ENCODE results near the gene MCUB.
A peak's percentile ranks its signal among the peaks of the same experiment; 100 is the strongest.
"Not testable (repeated sequence)": the region's sequence is repeated elsewhere in the genome, so short reads cannot be mapped to it uniquely, and the experiment has no call there.

Gene MCUB

GRCh38 chr4:109559983-109560686 lies at the start of gene MCUB:
Gene MCUB (plus strand): TSS chr4:109560246. CDS start chr4:109560338, 92 bp downstream.
- DNase-seq (ENCODE audit: low read depth in 2 of 2): peak; percentile 62 to 81

GRCh38 chr4:109510687-109511086 lies 49.4 kb upstream of the MCUB start:
- no peak for DNase-seq (ENCODE audit: low read depth in 2 of 2)

GRCh38 chr4:109511414-109511813 lies 48.6 kb upstream of the MCUB start:
- no peak for DNase-seq (ENCODE audit: low read depth in 2 of 2)

GRCh38 chr4:109513368-109513767 lies 46.7 kb upstream of the MCUB start:
- not testable (repeated sequence) for DNase-seq (ENCODE audit: low read depth in 2 of 2)

GRCh38 chr4:109532182-109532581 lies 27.9 kb upstream of the MCUB start:
- DNase-seq (ENCODE audit: low read depth in 2 of 2): no peak

- DNase-seq (ENCODE audit: low read depth in 2 of 2): no peak
These were observed 14.6 kb upstream of the MCUB start for GRCh38 chr4:109545401-109545800.

- no peak for DNase-seq (ENCODE audit: low read depth in 2 of 2)
These were observed 12.7 kb upstream of the MCUB start for GRCh38 chr4:109547394-109547793.

- DNase-seq (ENCODE audit: low read depth in 2 of 2): no peak
These were observed 11.4 kb upstream of the MCUB start for GRCh38 chr4:109548655-109549054.

- DNase-seq (ENCODE audit: low read depth in 2 of 2): no peak
These were observed 7.8 kb upstream of the MCUB start for GRCh38 chr4:109552237-109552636.

- DNase-seq (ENCODE audit: low read depth in 2 of 2): no peak
These were observed 6.9 kb upstream of the MCUB start for GRCh38 chr4:109553130-109553529.

- DNase-seq (ENCODE audit: low read depth in 2 of 2): no peak
These were observed 5.1 kb upstream of the MCUB start for GRCh38 chr4:109554971-109555370.

- DNase-seq (ENCODE audit: low read depth in 2 of 2): no peak
These were observed 2.6 kb upstream of the MCUB start for GRCh38 chr4:109557433-109557832.

GRCh38 chr4:109558095-109558494 lies 2.0 kb upstream of the MCUB start:
- not testable (repeated sequence) for DNase-seq (ENCODE audit: low read depth in 2 of 2)

- DNase-seq (ENCODE audit: low read depth in 2 of 2): peak in 1 of 2 donors; percentile 26
These were observed 442 bp upstream of the MCUB start for GRCh38 chr4:109559625-109559982.

- DNase-seq (ENCODE audit: low read depth in 2 of 2): peak in 1 of 2 donors; percentile 17
These were observed 828 bp downstream of the MCUB start for GRCh38 chr4:109560687-109561461.

- no peak for DNase-seq (ENCODE audit: low read depth in 2 of 2)
These were observed 2.6 kb downstream of the MCUB start for GRCh38 chr4:109562457-109563239.

GRCh38 chr4:109571494-109571893 lies 11.4 kb downstream of the MCUB start:
- DNase-seq (ENCODE audit: low read depth in 2 of 2): no peak

GRCh38 chr4:109572154-109572553 lies 12.1 kb downstream of the MCUB start:
- no peak for DNase-seq (ENCODE audit: low read depth in 2 of 2)

GRCh38 chr4:109574443-109574850 lies 14.4 kb downstream of the MCUB start:
- no peak for DNase-seq (ENCODE audit: low read depth in 2 of 2)

- DNase-seq (ENCODE audit: low read depth in 2 of 2): no peak
These were observed 15.1 kb downstream of the MCUB start for GRCh38 chr4:109574931-109575804.

- no peak for DNase-seq (ENCODE audit: low read depth in 2 of 2)
These were observed 16.4 kb downstream of the MCUB start for GRCh38 chr4:109576462-109576861.

Measured in stimulated activated CD4-positive, alpha-beta T cell treated with anti-CD3 and anti-CD28 coated beads, Interleukin-1b, Interleukin-23, amount 100 ng/mL, for 1 hour (primary cell).